GM12891 (cell line): ENCODE measurements around the gene SOX12.

ENCODE experiments used
- POLR2A ChIP-seq: IDR thresholded peaks from 2 replicates; pipeline ENCODE4 v1.6.1; 2011; ENCODE audit warnings: low read depth, low read length, control low read depth
- POLR2AphosphoS5 ChIP-seq: IDR thresholded peaks from 2 replicates; pipeline ENCODE4 v1.6.1; 2011; ENCODE audit warnings: low read depth, low read length, control low read depth
- POU2F2 ChIP-seq: IDR thresholded peaks from 2 replicates; pipeline ENCODE4 v1.6.1; 2011; ENCODE audit warnings: low read depth, mild to moderate bottlenecking, control low read depth, low read length, moderate library complexity

GRCh38 chr20:284172-284571 lies 41.2 kb upstream of the SOX12 start:
- no peak for TF ChIP-seq POLR2AphosphoS5
- TF ChIP-seq POLR2A = no peak
- no peak for TF ChIP-seq POU2F2
